ENCODE results near the gene PNO1.

Gene PNO1

GRCh38 chr2:68200157-68200787, 42.6 kb downstream of the PNO1 start:
- no peak for DNase-seq (ENCODE audit: low read depth)
- H3K4me3 ChIP-seq (replicated peaks; ENCODE audit: low read depth, low read length), result no peak overlapping the region
- TF ChIP-seq CTCF (IDR thresholded peaks at IDR 0.05; ENCODE audit: low read length, missing control alignments), result no peak

GRCh38 chr2:68203587-68203986, 45.9 kb downstream of the PNO1 start:
- DNase-seq (ENCODE audit: low read depth), result no peak
- no peak overlapping the region for H3K4me3 ChIP-seq (replicated peaks; ENCODE audit: low read depth, low read length)
- no peak for TF ChIP-seq CTCF (IDR thresholded peaks at IDR 0.05; ENCODE audit: low read length, missing control alignments)

GRCh38 chr2:68206793-68207192, 49.1 kb downstream of the PNO1 start:
- TF ChIP-seq CTCF (IDR thresholded peaks at IDR 0.05; ENCODE audit: low read length, missing control alignments), result no peak
- DNase-seq (ENCODE audit: low read depth), result no peak
- H3K4me3 ChIP-seq (replicated peaks; ENCODE audit: low read depth, low read length), result no peak overlapping the region

- TF ChIP-seq CTCF (IDR thresholded peaks at IDR 0.05; ENCODE audit: low read length, missing control alignments), result no peak
- no peak overlapping the region for H3K4me3 ChIP-seq (replicated peaks; ENCODE audit: low read depth, low read length)
- DNase-seq (ENCODE audit: low read depth), result no peak
Observed at GRCh38 chr2:68214381-68214780, 56.7 kb downstream of the PNO1 start.

- DNase-seq (ENCODE audit: low read depth), result no peak
- no peak overlapping the region for H3K4me3 ChIP-seq (replicated peaks; ENCODE audit: low read depth, low read length)
- no peak for TF ChIP-seq CTCF (IDR thresholded peaks at IDR 0.05; ENCODE audit: low read length, missing control alignments)
Observed at GRCh38 chr2:68216454-68217310, 59.0 kb downstream of the PNO1 start.

- H3K4me3 ChIP-seq (replicated peaks; ENCODE audit: low read depth, low read length), result no peak overlapping the region
- no peak for TF ChIP-seq CTCF (IDR thresholded peaks at IDR 0.05; ENCODE audit: low read length, missing control alignments)
- DNase-seq (ENCODE audit: low read depth), result no peak
Observed at GRCh38 chr2:68217729-68218128, 60.0 kb downstream of the PNO1 start.

All from fibroblast of pulmonary artery (primary cell).